ENCODE data around the gene SUPV3L1.

Gene SUPV3L1

GRCh38 chr10:69229616-69229916 is 49.5 kb downstream of the SUPV3L1 start:
- H3K4me1 ChIP-seq (ENCODE audit: control insufficient read depth, insufficient read depth, low read length) = no peaks in the 10 kb centered on the region
- peaks cover 2 to 3% of the 10 kb centered on the region in 2 donors for H3K27me3 ChIP-seq (ENCODE audit: control insufficient read depth in 1 of 2, insufficient read depth in 2 of 2, low read length in 2 of 2)
- no peak overlapping the region for H3K27ac ChIP-seq (ENCODE audit: low read length)
- H3K4me3 ChIP-seq (ENCODE audit: low read length in 2 of 2) = no peak overlapping the region
- no peak overlapping the region for H3K9ac ChIP-seq (ENCODE audit: low read length in 2 of 2)
- no peaks in the 10 kb centered on the region for H3K36me3 ChIP-seq (ENCODE audit: control insufficient read depth in 2 of 2, insufficient read depth in 2 of 2, low read length in 2 of 2)
- no peaks in the 10 kb centered on the region for H3K9me3 ChIP-seq (ENCODE audit: control insufficient read depth in 2 of 2, low read length in 2 of 2)

- Histone ChIP-seq H3K4me1 (ENCODE audit: control insufficient read depth, insufficient read depth, low read length) (no peaks in the 10 kb centered on the region), H3K36me3 (ENCODE audit: control insufficient read depth in 2 of 2, insufficient read depth in 2 of 2, low read length in 2 of 2) (no peaks in the 10 kb centered on the region), H3K27me3 (ENCODE audit: control insufficient read depth in 1 of 2, insufficient read depth in 2 of 2, low read length in 2 of 2) (peaks cover 2 to 3% of the 10 kb centered on the region in 2 donors), H3K9me3 (ENCODE audit: control insufficient read depth in 2 of 2, low read length in 2 of 2) (no peaks in the 10 kb centered on the region), H3K27ac (ENCODE audit: low read length) (no peak overlapping the region), H3K4me3 (ENCODE audit: low read length in 2 of 2) (no peak overlapping the region), H3K9ac (ENCODE audit: low read length in 2 of 2) (no peak overlapping the region)
Observed at GRCh38 chr10:69230128-69230527, 50.1 kb downstream of the SUPV3L1 start.

- Histone ChIP-seq H3K4me3 (ENCODE audit: low read length in 2 of 2) (no peak overlapping the region), H3K27me3 (ENCODE audit: control insufficient read depth in 1 of 2, insufficient read depth in 2 of 2, low read length in 2 of 2) (peaks cover 2 to 3% of the 10 kb centered on the region in 2 donors), H3K4me1 (ENCODE audit: control insufficient read depth, insufficient read depth, low read length) (no peaks in the 10 kb centered on the region), H3K27ac (ENCODE audit: low read length) (no peak overlapping the region), H3K9ac (ENCODE audit: low read length in 2 of 2) (no peak overlapping the region), H3K9me3 (ENCODE audit: control insufficient read depth in 2 of 2, low read length in 2 of 2) (no peaks in the 10 kb centered on the region), H3K36me3 (ENCODE audit: control insufficient read depth in 2 of 2, insufficient read depth in 2 of 2, low read length in 2 of 2) (no peaks in the 10 kb centered on the region)
Observed at GRCh38 chr10:69232252-69232651, 52.2 kb downstream of the SUPV3L1 start.

- no peaks in the 10 kb centered on the region for H3K4me1 ChIP-seq (ENCODE audit: control insufficient read depth, insufficient read depth, low read length)
- H3K9me3 ChIP-seq (ENCODE audit: control insufficient read depth in 2 of 2, low read length in 2 of 2) = no peaks in the 10 kb centered on the region
- H3K36me3 ChIP-seq (ENCODE audit: control insufficient read depth in 2 of 2, insufficient read depth in 2 of 2, low read length in 2 of 2) = no peaks in the 10 kb centered on the region
- no peak overlapping the region for H3K4me3 ChIP-seq (ENCODE audit: low read length in 2 of 2)
- peaks cover 1 to 3% of the 10 kb centered on the region in 2 donors for H3K27me3 ChIP-seq (ENCODE audit: control insufficient read depth in 1 of 2, insufficient read depth in 2 of 2, low read length in 2 of 2)
- no peak overlapping the region for H3K27ac ChIP-seq (ENCODE audit: low read length)
- no peak overlapping the region for H3K9ac ChIP-seq (ENCODE audit: low read length in 2 of 2)
Observed at GRCh38 chr10:69232736-69233480, 52.9 kb downstream of the SUPV3L1 start.

GRCh38 chr10:69234447-69234846 is 54.4 kb downstream of the SUPV3L1 start:
- H3K9ac ChIP-seq (ENCODE audit: low read length in 2 of 2) = no peak overlapping the region
- H3K36me3 ChIP-seq (ENCODE audit: control insufficient read depth in 2 of 2, insufficient read depth in 2 of 2, low read length in 2 of 2) = no peaks in the 10 kb centered on the region

GRCh38 chr10:69237528-69238159 is 57.6 kb downstream of the SUPV3L1 start:
- Histone ChIP-seq H3K9me3 (ENCODE audit: control insufficient read depth in 2 of 2, low read length in 2 of 2) (no peaks in the 10 kb centered on the region), H3K27ac (ENCODE audit: low read length) (no peak overlapping the region), H3K9ac (ENCODE audit: low read length in 2 of 2) (peak overlapping the region in 1 of 2 donors; percentile 21), H3K4me1 (ENCODE audit: control insufficient read depth, insufficient read depth, low read length) (no peaks in the 10 kb centered on the region), H3K4me3 (ENCODE audit: low read length in 2 of 2) (no peak overlapping the region), H3K36me3 (ENCODE audit: control insufficient read depth in 2 of 2, insufficient read depth in 2 of 2, low read length in 2 of 2) (no peaks in the 10 kb centered on the region), H3K27me3 (ENCODE audit: control insufficient read depth in 1 of 2, insufficient read depth in 2 of 2, low read length in 2 of 2) (no peaks in the 10 kb centered on the region)

More at GRCh38 chr10:69234447-69234846, 54.4 kb downstream of the SUPV3L1 start:
- Histone ChIP-seq H3K27me3 (ENCODE audit: control insufficient read depth in 1 of 2, insufficient read depth in 2 of 2, low read length in 2 of 2) (no peaks in the 10 kb centered on the region), H3K9me3 (ENCODE audit: control insufficient read depth in 2 of 2, low read length in 2 of 2) (no peaks in the 10 kb centered on the region), H3K27ac (ENCODE audit: low read length) (no peak overlapping the region), H3K4me3 (ENCODE audit: low read length in 2 of 2) (no peak overlapping the region), H3K4me1 (ENCODE audit: control insufficient read depth, insufficient read depth, low read length) (no peaks in the 10 kb centered on the region)

- no peak overlapping the region for H3K9ac ChIP-seq (ENCODE audit: low read length in 2 of 2)
- no peaks in the 10 kb centered on the region for H3K36me3 ChIP-seq (ENCODE audit: control insufficient read depth in 2 of 2, insufficient read depth in 2 of 2, low read length in 2 of 2)
- no peaks in the 10 kb centered on the region for H3K4me1 ChIP-seq (ENCODE audit: control insufficient read depth, insufficient read depth, low read length)
- no peak overlapping the region for H3K4me3 ChIP-seq (ENCODE audit: low read length in 2 of 2)
- no peak overlapping the region for H3K27ac ChIP-seq (ENCODE audit: low read length)
- no peaks in the 10 kb centered on the region for H3K27me3 ChIP-seq (ENCODE audit: control insufficient read depth in 1 of 2, insufficient read depth in 2 of 2, low read length in 2 of 2)
- H3K9me3 ChIP-seq (ENCODE audit: control insufficient read depth in 2 of 2, low read length in 2 of 2) = no peaks in the 10 kb centered on the region
Observed at GRCh38 chr10:69239136-69239535, 59.1 kb downstream of the SUPV3L1 start.

GRCh38 chr10:69239816-69240434 is 59.9 kb downstream of the SUPV3L1 start:
- no peaks in the 10 kb centered on the region for H3K36me3 ChIP-seq (ENCODE audit: control insufficient read depth in 2 of 2, insufficient read depth in 2 of 2, low read length in 2 of 2)
- no peaks in the 10 kb centered on the region for H3K27me3 ChIP-seq (ENCODE audit: control insufficient read depth in 1 of 2, insufficient read depth in 2 of 2, low read length in 2 of 2)
- H3K4me1 ChIP-seq (ENCODE audit: control insufficient read depth, insufficient read depth, low read length) = no peaks in the 10 kb centered on the region
- H3K27ac ChIP-seq (ENCODE audit: low read length) = no peak overlapping the region
- H3K9ac ChIP-seq (ENCODE audit: low read length in 2 of 2) = no peak overlapping the region
- H3K9me3 ChIP-seq (ENCODE audit: control insufficient read depth in 2 of 2, low read length in 2 of 2) = no peaks in the 10 kb centered on the region
- H3K4me3 ChIP-seq (ENCODE audit: low read length in 2 of 2) = no peak overlapping the region

- Histone ChIP-seq H3K27ac (ENCODE audit: low read length) (no peak overlapping the region), H3K36me3 (ENCODE audit: control insufficient read depth in 2 of 2, insufficient read depth in 2 of 2, low read length in 2 of 2) (no peaks in the 10 kb centered on the region), H3K27me3 (ENCODE audit: control insufficient read depth in 1 of 2, insufficient read depth in 2 of 2, low read length in 2 of 2) (no peaks in the 10 kb centered on the region), H3K4me1 (ENCODE audit: control insufficient read depth, insufficient read depth, low read length) (no peaks in the 10 kb centered on the region), H3K4me3 (ENCODE audit: low read length in 2 of 2) (no peak overlapping the region), H3K9ac (ENCODE audit: low read length in 2 of 2) (no peak overlapping the region), H3K9me3 (ENCODE audit: control insufficient read depth in 2 of 2, low read length in 2 of 2) (no peaks in the 10 kb centered on the region)
Observed at GRCh38 chr10:69240455-69240854, 60.4 kb downstream of the SUPV3L1 start.

- Histone ChIP-seq H3K9me3 (ENCODE audit: control insufficient read depth in 2 of 2, low read length in 2 of 2) (no peaks in the 10 kb centered on the region), H3K27ac (ENCODE audit: low read length) (no peak overlapping the region), H3K27me3 (ENCODE audit: control insufficient read depth in 1 of 2, insufficient read depth in 2 of 2, low read length in 2 of 2) (no peaks in the 10 kb centered on the region), H3K4me1 (ENCODE audit: control insufficient read depth, insufficient read depth, low read length) (no peaks in the 10 kb centered on the region), H3K36me3 (ENCODE audit: control insufficient read depth in 2 of 2, insufficient read depth in 2 of 2, low read length in 2 of 2) (no peaks in the 10 kb centered on the region), H3K9ac (ENCODE audit: low read length in 2 of 2) (no peak overlapping the region), H3K4me3 (ENCODE audit: low read length in 2 of 2) (no peak overlapping the region)
Observed at GRCh38 chr10:69241575-69241974, 61.5 kb downstream of the SUPV3L1 start.

Measured in stomach smooth muscle (tissue), 2 donors.